Right lobe of liver (tissue), 6 donors: Measurements from ENCODE around the gene RBFOX1. TPM values are rescaled to one million over a fixed set of nuclear protein-coding genes. Genes with fewer than 3 reads are reported as not detected.

ENCODE experiments used
- ATAC-seq, 4 donors: fragments of 200-7000 bp; cut with Tn5 transposase; one replicate each; pipeline ENCODE4 v1.9.1; 2020; ENCODE audit warnings: mild to moderate bottlenecking in 4 of 4, moderate library complexity in 4 of 4
- DNase-seq, 3 donors: peaks; one replicate each; pipeline ENCODE4 v3.0.0-alpha.2; 2020
- H3K27ac ChIP-seq, 3 donors: fragments of 200-600 bp; one replicate each; pipeline ENCODE4 v1.8.0; 2022
- H3K27me3 ChIP-seq, 2 donors: fragments of 200-600 bp; one replicate each; pipeline ENCODE4 v1.8.0; 2022
- H3K36me3 ChIP-seq, 4 donors: fragments of 200-600 bp; sonication (generic) in 1 of 4; one replicate each; pipeline versions ENCODE4 v1.5.1 to v1.8.0; 2017 to 2022; ENCODE audit warnings: control low read depth in 1 of 4
- H3K4me1 ChIP-seq, 4 donors: fragments of 200-600 bp; sonication (generic) in 1 of 4; one replicate each; pipeline versions ENCODE4 v1.5.1 to v1.8.0; 2017 to 2022; ENCODE audit warnings: control low read depth in 1 of 4
- H3K4me3 ChIP-seq, 3 donors: fragments of 200-600 bp; one replicate each; pipeline ENCODE4 v1.8.0; 2022
- H3K9me3 ChIP-seq, 4 donors: fragments of 200-600 bp; sonication (generic) in 1 of 4; one replicate each; pipeline versions ENCODE4 v1.5.1 to v1.8.0; 2017 to 2022; ENCODE audit warnings: control low read depth in 1 of 4
- POLR2A ChIP-seq: fragments of 450-650 bp; IDR thresholded peaks from one replicate; pipeline ENCODE4 v1.6.1; 2017; ENCODE audit warnings: antibody characterized with exemption, mild to moderate bottlenecking
- WGBS: methylation state at CpG from one replicate; pipeline ENCODE4 v1.1.6; 2018; ENCODE audit warnings: low coverage, low lambda C conversion rate; ENCODE audit not compliant: insufficient coverage; ENCODE audit errors: missing lambda C conversion rate; 5-methylcytosine and 5-hydroxymethylcytosine counted together
- intact Hi-C, 2 donors: fragments of 100-400 bp; cut with DNase I; formaldehyde crosslinking; loops; one replicate each; pipeline versions ENCODE4 v1.11.2 to v1.14.1; 2022
- total RNA-seq, 6 experiments: library from RNA; depleted of rRNA in 2 of 6; stranded (reverse); fragments of >200 nt in 2 of 6; fragmentation: NEBNext Ultra II Directional in 3 of 6; extraction: Animal tissue kit (Norgen Biotek cat#: 25700) in 3 of 6; gene quantifications; one replicate each; pipeline versions ENCODE4 v1.1.0 to v1.2.4, GENCODE V29; 2016 to 2023
- TF ChIP-seq, protein P1 (sequence below), 4 donors: fragments of 200-600 bp in 3 of 4; fragments of 450-650 bp in 1 of 4; IDR thresholded peaks; one replicate each; pipeline versions ENCODE4 v1.5.1 to v1.8.0; 2016 to 2022; ENCODE audit warnings: antibody characterized with exemption in 4 of 4, mild to moderate bottlenecking in 2 of 4
- donor health status: DM: no; HTN: yes; CAD: no.
- donor health status: DM: no; HTN: no; CAD: no.
- donor health status: DM: no; HTN: no; CAD: no.
- donor health status: DM: no; HTN: yes; CAD: no.
- donor health status: DM: no; HTN: yes; CAD: no.

Gene RBFOX1
- total RNA-seq, 6 experiments from 2014 or later: 0.19 TPM; not detected in 5

DNA sequence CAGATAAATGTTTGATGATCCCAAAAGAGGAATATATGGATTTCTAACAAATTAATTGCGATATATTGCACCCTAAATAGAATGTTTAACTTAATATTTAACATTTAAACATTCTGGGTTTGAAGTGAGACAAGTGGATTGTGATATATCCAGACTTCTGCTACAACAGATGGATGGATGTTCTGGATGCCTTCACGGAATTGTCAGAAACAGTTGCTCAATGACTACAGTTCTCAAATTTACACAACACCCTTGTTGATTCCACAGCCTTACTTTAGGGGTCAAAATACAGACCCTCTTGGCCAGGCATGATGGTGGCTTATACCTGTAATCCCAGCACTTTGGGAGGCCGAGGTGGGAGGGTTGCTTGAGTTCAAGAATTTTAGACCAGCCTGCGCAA, 250.8 kb downstream of the RBFOX1 start:
- Histone ChIP-seq H3K4me1 (no peaks in the 10 kb centered on the region), H3K9me3 (no peaks in the 10 kb centered on the region), H3K27ac (no peak overlapping the region), H3K4me3 (no peak overlapping the region), H3K36me3 (no peaks in the 10 kb centered on the region), H3K27me3 (no peaks in the 10 kb centered on the region)
- ATAC-seq: no peak
- no peak for TF ChIP-seq POLR2A
- TF ChIP-seq, protein P1, sequence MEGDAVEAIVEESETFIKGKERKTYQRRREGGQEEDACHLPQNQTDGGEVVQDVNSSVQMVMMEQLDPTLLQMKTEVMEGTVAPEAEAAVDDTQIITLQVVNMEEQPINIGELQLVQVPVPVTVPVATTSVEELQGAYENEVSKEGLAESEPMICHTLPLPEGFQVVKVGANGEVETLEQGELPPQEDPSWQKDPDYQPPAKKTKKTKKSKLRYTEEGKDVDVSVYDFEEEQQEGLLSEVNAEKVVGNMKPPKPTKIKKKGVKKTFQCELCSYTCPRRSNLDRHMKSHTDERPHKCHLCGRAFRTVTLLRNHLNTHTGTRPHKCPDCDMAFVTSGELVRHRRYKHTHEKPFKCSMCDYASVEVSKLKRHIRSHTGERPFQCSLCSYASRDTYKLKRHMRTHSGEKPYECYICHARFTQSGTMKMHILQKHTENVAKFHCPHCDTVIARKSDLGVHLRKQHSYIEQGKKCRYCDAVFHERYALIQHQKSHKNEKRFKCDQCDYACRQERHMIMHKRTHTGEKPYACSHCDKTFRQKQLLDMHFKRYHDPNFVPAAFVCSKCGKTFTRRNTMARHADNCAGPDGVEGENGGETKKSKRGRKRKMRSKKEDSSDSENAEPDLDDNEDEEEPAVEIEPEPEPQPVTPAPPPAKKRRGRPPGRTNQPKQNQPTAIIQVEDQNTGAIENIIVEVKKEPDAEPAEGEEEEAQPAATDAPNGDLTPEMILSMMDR (IDR thresholded peaks at IDR 0.05): no peak
- WGBS: 36% methylated on average over 4 of the region's 4 CpGs
- intact Hi-C loops: no loop called here
- no peak for DNase-seq

DNA sequence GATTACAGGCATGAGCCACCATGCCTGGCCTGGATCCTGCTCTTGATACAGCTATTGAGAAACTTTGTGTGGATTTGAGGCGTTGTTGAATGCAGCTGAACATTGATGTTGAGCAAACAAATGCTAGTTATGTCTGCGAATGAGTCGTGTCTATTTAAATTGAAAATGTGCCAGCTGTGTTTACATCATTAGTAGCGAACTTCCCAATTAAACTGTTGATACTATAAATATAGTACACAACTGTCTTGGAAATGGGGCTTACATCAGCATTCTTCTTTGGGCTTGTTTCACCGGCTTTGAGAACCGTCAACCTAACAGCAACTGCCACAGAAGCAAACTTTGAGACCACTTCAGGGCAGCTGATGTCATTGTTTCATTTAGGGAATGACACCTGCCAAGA, 251.9 kb downstream of the RBFOX1 start:
- H3K4me3 ChIP-seq: no peak overlapping the region
- no peaks in the 10 kb centered on the region for H3K27me3 ChIP-seq
- TF ChIP-seq, protein P1 (IDR thresholded peaks at IDR 0.05): no peak
- no peak for TF ChIP-seq POLR2A
- H3K4me1 ChIP-seq: no peaks in the 10 kb centered on the region
- H3K36me3 ChIP-seq: no peaks in the 10 kb centered on the region
- intact Hi-C loops: no loop called here
- ATAC-seq (no peak), DNase-seq (no peak)
- WGBS: 60% methylated on average over 6 of the region's 6 CpGs
- H3K9me3 ChIP-seq: no peaks in the 10 kb centered on the region
- no peak overlapping the region for H3K27ac ChIP-seq

DNA sequence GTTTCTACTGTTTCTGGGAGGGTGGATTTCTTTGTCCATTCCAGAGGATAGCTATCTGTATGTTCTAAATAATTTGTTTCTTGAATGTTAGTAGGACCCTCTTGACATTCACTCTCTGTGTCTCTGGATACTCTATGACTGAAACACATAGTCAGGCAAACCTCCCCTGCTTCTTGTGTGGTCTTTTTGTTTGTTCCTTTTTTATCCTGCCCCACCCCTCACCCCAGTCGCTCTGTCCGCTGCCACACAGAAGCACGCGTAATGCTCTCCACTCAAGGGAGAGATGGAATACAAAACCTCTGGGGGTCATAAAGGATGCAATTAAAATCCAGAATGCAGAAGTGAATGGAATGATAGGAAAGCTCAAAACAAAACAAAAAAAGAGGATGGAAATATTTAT, 253.1 kb downstream of the RBFOX1 start:
- Histone ChIP-seq H3K4me3 (no peak overlapping the region), H3K36me3 (no peaks in the 10 kb centered on the region), H3K4me1 (no peaks in the 10 kb centered on the region), H3K27me3 (no peaks in the 10 kb centered on the region), H3K9me3 (no peaks in the 10 kb centered on the region), H3K27ac (no peak overlapping the region)
- DNase-seq (no peak), ATAC-seq (no peak)
- intact Hi-C loops: no loop called here
- WGBS: 46% methylated on average over 4 of the region's 4 CpGs
- TF ChIP-seq, protein P1 (IDR thresholded peaks at IDR 0.05): no peak
- no peak for TF ChIP-seq POLR2A

DNA sequence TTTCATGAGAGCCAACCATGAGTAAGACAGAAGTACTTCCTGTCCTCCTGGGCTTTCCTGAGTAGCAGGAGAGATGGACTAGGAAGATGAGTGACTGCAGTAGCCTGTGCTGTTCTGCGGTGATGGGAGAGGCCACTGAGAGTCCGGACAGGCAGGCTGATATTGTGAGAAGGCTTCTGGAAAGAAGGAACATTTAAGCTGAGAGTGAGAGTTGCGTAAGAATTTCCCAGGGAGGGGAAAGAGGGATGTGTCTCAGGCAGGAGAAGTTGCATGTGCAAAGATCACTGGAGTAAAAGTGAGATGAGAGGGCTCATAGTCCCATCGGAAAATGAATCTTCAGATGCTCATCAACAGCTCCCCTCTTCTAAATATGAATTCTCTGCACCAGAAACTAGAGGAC, 258.3 kb downstream of the RBFOX1 start:
- Histone ChIP-seq H3K27me3 (no peaks in the 10 kb centered on the region), H3K27ac (no peak overlapping the region), H3K4me3 (no peak overlapping the region), H3K9me3 (peaks cover 0 to 4% (median 0%) of the 10 kb centered on the region in 4 donors), H3K36me3 (no peaks in the 10 kb centered on the region), H3K4me1 (no peaks in the 10 kb centered on the region)
- TF ChIP-seq, protein P1 (IDR thresholded peaks at IDR 0.05): no peak
- no peak for TF ChIP-seq POLR2A
- DNase-seq (no peak), ATAC-seq (no peak)
- intact Hi-C loops: no loop called here
- WGBS: 47% methylated on average over 4 of the region's 4 CpGs

DNA sequence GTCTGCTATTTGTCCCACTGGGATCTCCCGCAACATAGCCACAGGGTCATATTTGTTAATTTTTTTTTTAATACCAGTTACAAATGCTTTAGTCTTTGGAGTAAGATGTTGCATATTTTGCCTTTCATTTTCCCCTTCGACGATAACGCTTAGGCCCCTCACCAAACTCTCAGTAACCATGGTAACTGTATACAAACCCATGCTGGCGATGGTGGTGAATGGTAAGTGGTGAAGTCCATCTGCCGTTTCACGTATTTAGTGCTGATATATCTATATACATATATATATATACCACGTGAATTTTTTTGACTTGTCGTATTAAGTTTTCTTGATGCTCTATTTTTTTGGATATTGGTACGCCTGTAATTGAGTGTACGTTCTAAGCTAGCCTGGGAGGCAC, 263.7 kb downstream of the RBFOX1 start:
- no peaks in the 10 kb centered on the region for H3K4me1 ChIP-seq
- H3K9me3 ChIP-seq: peaks cover 0 to 4% (median 0%) of the 10 kb centered on the region in 4 donors
- TF ChIP-seq, protein P1 (IDR thresholded peaks at IDR 0.05): no peak
- no peak for TF ChIP-seq POLR2A
- no peak overlapping the region for H3K4me3 ChIP-seq
- intact Hi-C loops: no loop called here
- no peak overlapping the region for H3K27ac ChIP-seq
- WGBS: 81% methylated on average over 11 of the region's 11 CpGs
- H3K27me3 ChIP-seq: no peaks in the 10 kb centered on the region
- ATAC-seq (no peak), DNase-seq (no peak)
- no peaks in the 10 kb centered on the region for H3K36me3 ChIP-seq
